Activated CD8-positive, alpha-beta T cell treated with anti-CD3 and anti-CD28 coated beads for 36 hours (primary cell): ENCODE data around the gene GLRB. TPM values are rescaled to one million over a fixed set of nuclear protein-coding genes. Genes with fewer than 3 reads are reported as not detected.
"Not testable (repeated sequence)": the region's sequence is repeated elsewhere in the genome, so short reads cannot be mapped to it uniquely, and the experiment has no call there.

Source experiments
- ATAC-seq: fragments of 200-7000 bp; cut with Tn5 transposase; one replicate; pipeline ENCODE4 v1.10.0; 2021; ENCODE audit warnings: mild to moderate bottlenecking, moderate library complexity
- CTCF ChIA-PET: fragments of 350-600 bp; sonication (Branson Sonifier 250); formaldehyde crosslinking; loops from one replicate; lab custom pipeline; 2021; ENCODE audit warnings: antibody characterized with exemption; lab: Charles Lee
- POLR2A ChIA-PET: fragments of 350-600 bp; sonication (Branson Sonifier 250); formaldehyde crosslinking; loops from one replicate; lab custom pipeline; 2021; ENCODE audit warnings: antibody characterized with exemption; lab: Charles Lee
- DNase-seq: peaks from one replicate; pipeline ENCODE4 v3.0.0-alpha.2; 2020
- H3K27ac Mint-ChIP-seq: one replicate; pipeline ENCODE4 v1.8.0; 2021; ENCODE audit warnings: mild to moderate bottlenecking, mixed read lengths
- H3K27me3 Mint-ChIP-seq: one replicate; pipeline ENCODE4 v1.8.0; 2021; ENCODE audit warnings: mixed read lengths
- H3K36me3 Mint-ChIP-seq: one replicate; pipeline ENCODE4 v1.8.0; 2021; ENCODE audit warnings: low read depth, mixed read lengths
- H3K4me1 Mint-ChIP-seq: one replicate; pipeline ENCODE4 v1.8.0; 2021; ENCODE audit warnings: low read depth, mixed read lengths
- H3K4me3 Mint-ChIP-seq: one replicate; pipeline ENCODE4 v1.8.0; 2021; ENCODE audit warnings: mild to moderate bottlenecking, moderate library complexity, mixed read lengths
- H3K9me3 Mint-ChIP-seq: one replicate; pipeline ENCODE4 v1.8.0; 2021; ENCODE audit warnings: mixed read lengths
- CTCF ChIP-seq: fragments of 200-600 bp; IDR thresholded peaks from one replicate; pipeline ENCODE4 v1.8.0; 2022; ENCODE audit warnings: antibody characterized with exemption, mild to moderate bottlenecking
- intact Hi-C: fragments of 100-400 bp; cut with micrococcal nuclease; formaldehyde crosslinking; loops from one replicate; pipeline ENCODE4 v1.10.0; 2022
- total RNA-seq, 2 experiments: library from RNA; stranded (reverse); gene quantifications; one replicate each; pipeline ENCODE4 v1.2.3, GENCODE V29; 2021

GLRB gene
- total RNA-seq, 2 experiments from 2014 or later: not detected

GRCh38 chr4:157143369-157143768 is 67.4 kb downstream of the GLRB start:
- H3K9me3 Mint-ChIP-seq: peaks cover 5% of the 10 kb centered on the region
- POLR2A ChIA-PET: no interaction called here
- DNase-seq (no peak), ATAC-seq (no peak)
- H3K27ac Mint-ChIP-seq: no peak overlapping the region
- H3K4me1 Mint-ChIP-seq: no peaks in the 10 kb centered on the region
- H3K36me3 Mint-ChIP-seq: no peaks in the 10 kb centered on the region
- CTCF ChIA-PET: no interaction called here
- no peak overlapping the region for H3K4me3 Mint-ChIP-seq
- intact Hi-C loops: no loop called here
- no peaks in the 10 kb centered on the region for H3K27me3 Mint-ChIP-seq
- TF ChIP-seq CTCF: no peak

- ChIA-PET POLR2A (no interaction called here), CTCF (no interaction called here)
- no peak for DNase-seq
- peaks cover 6% of the 10 kb centered on the region for H3K9me3 Mint-ChIP-seq
- no peaks in the 10 kb centered on the region for H3K27me3 Mint-ChIP-seq
- no peak overlapping the region for H3K27ac Mint-ChIP-seq
- intact Hi-C loops: no loop called here
- ATAC-seq: no peak
- H3K4me3 Mint-ChIP-seq: no peak overlapping the region
- no peaks in the 10 kb centered on the region for H3K4me1 Mint-ChIP-seq
- no peak for TF ChIP-seq CTCF
- H3K36me3 Mint-ChIP-seq: no peaks in the 10 kb centered on the region
These were observed 75.8 kb downstream of the GLRB start for GRCh38 chr4:157151711-157152110.

GRCh38 chr4:157165935-157166610 is 90.1 kb downstream of the GLRB start:
- TF ChIP-seq CTCF: no peak
- Mint-ChIP-seq H3K27me3 (no peaks in the 10 kb centered on the region), H3K36me3 (no peaks in the 10 kb centered on the region), H3K27ac (no peak overlapping the region), H3K9me3 (no peaks in the 10 kb centered on the region), H3K4me1 (no peaks in the 10 kb centered on the region), H3K4me3 (no peak overlapping the region)
- ATAC-seq (no peak), DNase-seq (no peak)
- POLR2A ChIA-PET: no interaction called here
- CTCF ChIA-PET: no interaction called here
- intact Hi-C loops: no loop called here

- Mint-ChIP-seq H3K27ac (no peak overlapping the region), H3K9me3 (no peaks in the 10 kb centered on the region), H3K4me1 (no peaks in the 10 kb centered on the region), H3K36me3 (no peaks in the 10 kb centered on the region), H3K4me3 (no peak overlapping the region), H3K27me3 (no peaks in the 10 kb centered on the region)
- no peak for ATAC-seq
- no peak for TF ChIP-seq CTCF
- intact Hi-C loops: no loop called here
- ChIA-PET CTCF (no interaction called here), POLR2A (no interaction called here)
- no peak for DNase-seq
These were observed 94.4 kb downstream of the GLRB start for GRCh38 chr4:157170321-157170720.

GRCh38 chr4:157172011-157172410 is 96.1 kb downstream of the GLRB start:
- TF ChIP-seq CTCF: no peak
- Mint-ChIP-seq H3K27me3 (no peaks in the 10 kb centered on the region), H3K36me3 (no peaks in the 10 kb centered on the region), H3K4me3 (no peak overlapping the region), H3K9me3 (no peaks in the 10 kb centered on the region), H3K27ac (no peak overlapping the region), H3K4me1 (no peaks in the 10 kb centered on the region)
- ChIA-PET POLR2A (no interaction called here), CTCF (no interaction called here)
- intact Hi-C loops: no loop called here
- no peak for ATAC-seq
- DNase-seq: no peak

GRCh38 chr4:157180268-157180667 is 104.3 kb downstream of the GLRB start:
- ATAC-seq, H3K27me3 Mint-ChIP-seq, POLR2A ChIA-PET: not testable (repeated sequence)

More at GRCh38 chr4:157180268-157180667, 104.3 kb downstream of the GLRB start:
- intact Hi-C loops, H3K36me3 Mint-ChIP-seq, H3K9me3 Mint-ChIP-seq, H3K27ac Mint-ChIP-seq, H3K4me1 Mint-ChIP-seq, DNase-seq, CTCF ChIA-PET, H3K4me3 Mint-ChIP-seq: not testable (repeated sequence)
